A549 (cell line): ENCODE results near the gene TAF10. TPM values are rescaled to one million over a fixed set of nuclear protein-coding genes. Genes with fewer than 3 reads are reported as not detected.

Experiments
- ATAC-seq, 2 experiments: fragments of 200-7000 bp in 1 of 2; fragments of >200 bp in 1 of 2; cut with Nextera tagmentation in 1 of 2; cut with Tn5 transposase in 1 of 2; 3 replicates each; pipeline versions ENCODE4 v1.8.0 to v1.9.1; 2018 to 2020; ENCODE audit warnings: mild to moderate bottlenecking in 1 of 2, moderate library complexity in 1 of 2
- CTCF ChIA-PET: fragments of 300-600 bp; sonication (Branson Sonifier 250); formaldehyde crosslinking; extraction: SDS; loops from one replicate; lab custom pipeline; 2021; ENCODE audit warnings: antibody characterized with exemption, inconsistent platforms; lab: Yijun Ruan, JAX
- POLR2A ChIA-PET: fragments of 350-600 bp; formaldehyde crosslinking; extraction: SDS; loops from one replicate; lab custom pipeline; 2021; ENCODE audit warnings: antibody characterized with exemption, inconsistent platforms; lab: Yijun Ruan, JAX
- DNase-seq, 2 experiments: peaks; one replicate each; pipeline versions ENCODE4 v3.0.0 to v3.0.0-alpha.2; 2011 to 2016; ENCODE audit warnings: low read depth in 1 of 2, low spot score in 1 of 2
- FAIRE-seq: peaks from 2 replicates; lab custom pipeline; 2011; peaks lifted over from hg19 to GRCh38; lab: Jason Lieb, UNC
- H3K27ac ChIP-seq, 2 experiments: fragments of >200 bp; sonication (Bioruptor Twin); formaldehyde crosslinking; 3 replicates each; pipeline ENCODE4 v1.5.1; 2016 to 2017
- H3K4me1 ChIP-seq: fragments of >200 bp; sonication (Bioruptor Twin); formaldehyde crosslinking; 3 replicates; pipeline ENCODE4 v1.6.1; 2016
- H3K4me2 ChIP-seq: fragments of >200 bp; sonication (Bioruptor Twin); formaldehyde crosslinking; 3 replicates; pipeline ENCODE4 v1.6.1; 2016
- H3K4me3 ChIP-seq: fragments of >200 bp; sonication (Bioruptor Twin); formaldehyde crosslinking; 3 replicates; pipeline ENCODE4 v1.5.1; 2016
- H3K9me3 ChIP-seq: fragments of >200 bp; sonication (Bioruptor Twin); formaldehyde crosslinking; 3 replicates; pipeline ENCODE4 v1.6.1; 2016
- CBX2 ChIP-seq: fragments of 200-600 bp; sonication (generic); IDR thresholded peaks from 2 replicates; pipeline ENCODE4 v1.6.1; 2016; ENCODE audit warnings: low read depth, mild to moderate bottlenecking, borderline replicate concordance
- CBX8 ChIP-seq: fragments of 200-600 bp; sonication (generic); IDR thresholded peaks from 2 replicates; pipeline ENCODE4 v1.6.1; 2016
- CEBPB ChIP-seq, 2 experiments: fragments of >200 bp in 1 of 2; sonication (Bioruptor Twin) in 1 of 2; formaldehyde crosslinking in 1 of 2; IDR thresholded peaks; 2 replicates each; pipeline ENCODE4 v1.6.1; 2012 to 2016
- CHD4 ChIP-seq: fragments of 200-600 bp; sonication (generic); IDR thresholded peaks from 2 replicates; pipeline ENCODE4 v1.6.1; 2016; ENCODE audit warnings: antibody characterized with exemption, mild to moderate bottlenecking, borderline replicate concordance
- E2F6 ChIP-seq: IDR thresholded peaks from 2 replicates; pipeline ENCODE4 v1.6.1; 2012; ENCODE audit warnings: low read depth, borderline replicate concordance
- ELK1 ChIP-seq: fragments of 150-350 bp; IDR thresholded peaks from 2 replicates; pipeline ENCODE4 v1.6.1; 2014; ENCODE audit warnings: low read depth, mild to moderate bottlenecking, low read length
- FOSB ChIP-seq: fragments of 250-450 bp; sonication (Bioruptor Pico); IDR thresholded peaks from 2 replicates; pipeline ENCODE4 v1.5.0; 2020; ENCODE audit warnings: mild to moderate bottlenecking, moderate library complexity
- FOXS1 ChIP-seq: fragments of 250-450 bp; sonication (Bioruptor Pico); IDR thresholded peaks from 2 replicates; pipeline ENCODE4 v1.5.0; 2020; ENCODE audit warnings: mild to moderate bottlenecking, moderate library complexity
- GATA3 ChIP-seq: IDR thresholded peaks from 2 replicates; pipeline ENCODE4 v1.6.1; 2012; ENCODE audit warnings: borderline replicate concordance
- HEYL ChIP-seq: fragments of 250-450 bp; sonication (Bioruptor Pico); IDR thresholded peaks from 2 replicates; pipeline ENCODE4 v1.8.0; 2021; ENCODE audit warnings: mild to moderate bottlenecking, moderate library complexity
- HOXA7 ChIP-seq: fragments of 250-450 bp; sonication (Bioruptor Pico); IDR thresholded peaks from 2 replicates; pipeline ENCODE4 v1.5.0; 2020; ENCODE audit warnings: mild to moderate bottlenecking, moderate library complexity
- HOXB5 ChIP-seq: fragments of 250-450 bp; sonication (Bioruptor Pico); IDR thresholded peaks from 2 replicates; pipeline ENCODE4 v1.5.0; 2020; ENCODE audit warnings: mild to moderate bottlenecking, moderate library complexity
- KDM5A ChIP-seq: fragments of 200-600 bp; sonication (generic); IDR thresholded peaks from 2 replicates; pipeline ENCODE4 v1.6.1; 2016; ENCODE audit warnings: antibody characterized with exemption, mild to moderate bottlenecking
- MAZ ChIP-seq: fragments of 150-350 bp; IDR thresholded peaks from 2 replicates; pipeline ENCODE4 v1.6.1; 2014; ENCODE audit warnings: antibody characterized with exemption, low read depth, low read length, borderline replicate concordance
- NFE2L2 ChIP-seq: fragments of 150-350 bp; conservative IDR thresholded peaks from 2 replicates; pipeline ENCODE4 v1.6.1; 2014; ENCODE audit warnings: low read length
- NR3C1 ChIP-seq: fragments of >200 bp; sonication (Bioruptor Twin); formaldehyde crosslinking; IDR thresholded peaks from 3 replicates; pipeline ENCODE4 v1.6.1; 2017
- PHF8 ChIP-seq: fragments of 200-600 bp; sonication (generic); IDR thresholded peaks from 2 replicates; pipeline ENCODE4 v1.6.1; 2016; ENCODE audit warnings: low read depth, mild to moderate bottlenecking, antibody characterized with exemption, moderate library complexity, borderline replicate concordance
- POLR2AphosphoS2 ChIP-seq: conservative IDR thresholded peaks from 2 replicates; pipeline ENCODE4 v1.6.1; 2012; ENCODE audit warnings: low read length, improper control_type of control experiment, inconsistent platforms
- RCOR1 ChIP-seq: fragments of 150-350 bp; IDR thresholded peaks from 2 replicates; pipeline ENCODE4 v1.6.1; 2014; ENCODE audit warnings: antibody characterized with exemption, low read length, low read depth
- RFX5 ChIP-seq: fragments of 450-650 bp; IDR thresholded peaks from 2 replicates; pipeline ENCODE4 v1.7.1; 2014; ENCODE audit warnings: antibody characterized with exemption, mild to moderate bottlenecking, moderate library complexity
- SMC3 ChIP-seq: fragments of >200 bp; sonication (Bioruptor Twin); formaldehyde crosslinking; IDR thresholded peaks from 3 replicates; pipeline ENCODE4 v1.6.1; 2018; ENCODE audit warnings: inconsistent platforms
- SREBF2 ChIP-seq: fragments of 450-650 bp; IDR thresholded peaks from 2 replicates; pipeline ENCODE4 v1.6.1; 2014; ENCODE audit warnings: mild to moderate bottlenecking, moderate library complexity
- ZFP36 ChIP-seq: fragments of 450-650 bp; IDR thresholded peaks from 2 replicates; pipeline ENCODE4 v1.6.1; 2014; ENCODE audit warnings: borderline replicate concordance; ENCODE audit not compliant: partially characterized antibody
- WGBS: methylation state at CpG from one replicate; pipeline ENCODE4 v1.1.6; 2017; ENCODE audit errors: missing lambda C conversion rate; 5-methylcytosine and 5-hydroxymethylcytosine counted together
- polyA plus RNA-seq, 4 experiments: library from polyadenylated mRNA; depleted of rRNA in 3 of 4; stranded (reverse); fragments of >200 nt; fragmentation: RNase III in 1 of 4; extraction: RNeasy Plus Mini Kit Qiagen cat#74134 plus additional on column Dnase treatment in 1 of 4; gene quantifications; 2 replicates in 3 of 4; 3 replicates in 1 of 4; pipeline ENCODE4 v1.2.3, GENCODE V29; 2011 to 2017
- TF ChIP-seq, protein P1 (sequence below): fragments of >200 bp; sonication (Bioruptor Twin); formaldehyde crosslinking; IDR thresholded peaks from 3 replicates; pipeline ENCODE4 v1.5.1; 2016
- TF ChIP-seq, protein P2 (sequence below): IDR thresholded peaks from 2 replicates; pipeline ENCODE4 v1.6.1; 2012

TAF10 gene
- polyA plus RNA-seq, 2 of the 4 experiments (the other 2 are of a cell fraction) = 135 to 174 TPM

DNA sequence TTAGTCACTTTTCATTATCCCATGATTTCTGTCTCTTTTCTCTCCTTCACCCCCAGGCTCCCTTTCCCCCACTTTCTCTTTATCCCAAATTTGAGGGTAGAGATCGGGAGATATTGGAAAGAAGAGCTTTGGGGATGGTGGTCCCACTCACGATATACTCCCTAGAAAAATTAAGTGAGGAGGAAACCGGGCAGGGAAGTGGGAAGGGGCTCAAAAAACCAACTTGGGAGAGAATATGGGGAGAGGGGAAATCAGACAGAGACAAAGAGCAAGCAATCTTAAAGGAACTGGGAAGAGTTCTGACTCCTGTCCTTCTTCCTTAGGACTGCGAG lies 44.5 kb upstream of the TAF10 start:
- POLR2A ChIA-PET = no interaction called here
- no peak overlapping the region for H3K27ac ChIP-seq
- WGBS = 49% methylated on average over 4 of the region's 4 CpGs
- no peak overlapping the region for H3K4me3 ChIP-seq
- no peak for FAIRE-seq
- no peak overlapping the region for H3K4me2 ChIP-seq
- H3K9me3 ChIP-seq = no peaks in the 10 kb centered on the region
- no peaks in the 10 kb centered on the region for H3K4me1 ChIP-seq
- CTCF ChIA-PET = interaction anchor here (1.7 to 1.8 kb wide), 2 partner anchors 27 to 126 kb away, joined by 4 to 5 read pairs; partner anchors contain the start of gene MRPL17
- no peak for TF ChIP-seq SREBF2
- TF ChIP-seq HOXB5 (CRISPR knock-in tag) = no peak
- TF ChIP-seq FOSB = no peak
- TF ChIP-seq HOXA7 (CRISPR knock-in tag) = no peak
- no peak for TF ChIP-seq NFE2L2
- TF ChIP-seq NR3C1 = no peak
- TF ChIP-seq HEYL (CRISPR knock-in tag) = no peak
- TF ChIP-seq POLR2AphosphoS2 = no peak
- TF ChIP-seq CBX8 = no peak
- no peak for TF ChIP-seq ZFP36
- no peak for TF ChIP-seq RFX5
- TF ChIP-seq ELK1 = no peak
- TF ChIP-seq, protein P1, sequence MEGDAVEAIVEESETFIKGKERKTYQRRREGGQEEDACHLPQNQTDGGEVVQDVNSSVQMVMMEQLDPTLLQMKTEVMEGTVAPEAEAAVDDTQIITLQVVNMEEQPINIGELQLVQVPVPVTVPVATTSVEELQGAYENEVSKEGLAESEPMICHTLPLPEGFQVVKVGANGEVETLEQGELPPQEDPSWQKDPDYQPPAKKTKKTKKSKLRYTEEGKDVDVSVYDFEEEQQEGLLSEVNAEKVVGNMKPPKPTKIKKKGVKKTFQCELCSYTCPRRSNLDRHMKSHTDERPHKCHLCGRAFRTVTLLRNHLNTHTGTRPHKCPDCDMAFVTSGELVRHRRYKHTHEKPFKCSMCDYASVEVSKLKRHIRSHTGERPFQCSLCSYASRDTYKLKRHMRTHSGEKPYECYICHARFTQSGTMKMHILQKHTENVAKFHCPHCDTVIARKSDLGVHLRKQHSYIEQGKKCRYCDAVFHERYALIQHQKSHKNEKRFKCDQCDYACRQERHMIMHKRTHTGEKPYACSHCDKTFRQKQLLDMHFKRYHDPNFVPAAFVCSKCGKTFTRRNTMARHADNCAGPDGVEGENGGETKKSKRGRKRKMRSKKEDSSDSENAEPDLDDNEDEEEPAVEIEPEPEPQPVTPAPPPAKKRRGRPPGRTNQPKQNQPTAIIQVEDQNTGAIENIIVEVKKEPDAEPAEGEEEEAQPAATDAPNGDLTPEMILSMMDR = no peak
- no peak for TF ChIP-seq MAZ
- TF ChIP-seq CHD4 = no peak
- TF ChIP-seq FOXS1 = no peak
- ATAC-seq = no peak
- no peak for DNase-seq

DNA sequence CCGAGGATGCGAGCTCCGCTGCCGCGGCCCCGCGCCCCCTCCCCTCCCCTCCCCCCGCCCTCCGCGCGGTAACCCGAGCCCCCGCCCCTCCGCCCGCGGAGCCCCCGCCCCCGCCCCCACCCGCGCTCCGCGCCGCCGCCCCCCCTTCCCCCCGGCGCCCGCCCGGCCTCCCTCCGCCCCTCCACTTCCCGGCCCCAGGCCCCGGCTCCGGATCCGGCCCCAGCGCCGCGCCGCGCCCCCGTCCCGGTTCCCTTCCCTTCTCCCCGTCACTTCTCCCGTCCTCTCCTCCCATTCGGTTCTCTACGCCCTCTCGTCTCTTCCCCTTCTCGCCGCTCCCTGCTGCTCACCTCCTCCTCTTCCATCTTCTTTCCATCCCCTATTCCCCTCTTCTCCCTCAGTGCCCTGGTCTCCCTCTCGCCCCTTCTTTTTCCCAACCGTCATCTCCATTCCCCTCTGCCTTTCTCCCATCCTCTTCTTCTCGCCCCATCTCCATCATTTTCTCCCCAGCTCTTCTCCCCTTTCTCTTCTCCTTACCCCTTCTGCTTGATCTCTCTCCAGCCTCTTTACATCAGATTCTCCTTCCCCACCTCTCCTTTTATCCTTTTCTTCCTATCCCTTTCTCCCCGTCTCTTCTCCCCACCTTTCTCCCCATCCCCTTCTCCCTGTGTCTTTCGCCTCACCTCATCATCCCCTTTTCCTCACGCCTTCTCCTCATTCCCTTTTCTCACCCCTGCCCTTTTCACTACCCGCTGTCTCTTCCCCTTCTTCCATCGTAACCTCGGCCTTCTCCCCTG lies 44.0 kb upstream of the TAF10 start, which contains the start of gene DCHS1:
Gene DCHS1 (minus strand): TSS at position 20 of the 794 bp plus-strand sequence. CDS start 14,196 bp downstream, outside the sequence.
- ChIA-PET POLR2A (no interaction called here), CTCF (interaction anchor here (0.8 to 1.8 kb wide), 2 partner anchors 28 to 30 kb away, joined by 3 to 5 read pairs; partner anchors contain the start of gene MRPL17)
- WGBS = 50% methylated on average over 17 of the region's 56 CpGs
- FAIRE-seq (no peak), ATAC-seq (peak in 1 of 2 experiments; percentile 33; a peak in 3 of 6 replicates), DNase-seq (no peak)
- Histone ChIP-seq H3K9me3 (no peaks in the 10 kb centered on the region), H3K4me1 (no peaks in the 10 kb centered on the region), H3K4me2 (peak within 1 kb of the TSS; percentile 77), H3K27ac (peak within 1 kb of the TSS in 1 of 2 experiments; percentile 74; a peak in 2 of 6 replicates), H3K4me3 (peak within 1 kb of the TSS; percentile 36)
- TF ChIP-seq, protein P2, sequence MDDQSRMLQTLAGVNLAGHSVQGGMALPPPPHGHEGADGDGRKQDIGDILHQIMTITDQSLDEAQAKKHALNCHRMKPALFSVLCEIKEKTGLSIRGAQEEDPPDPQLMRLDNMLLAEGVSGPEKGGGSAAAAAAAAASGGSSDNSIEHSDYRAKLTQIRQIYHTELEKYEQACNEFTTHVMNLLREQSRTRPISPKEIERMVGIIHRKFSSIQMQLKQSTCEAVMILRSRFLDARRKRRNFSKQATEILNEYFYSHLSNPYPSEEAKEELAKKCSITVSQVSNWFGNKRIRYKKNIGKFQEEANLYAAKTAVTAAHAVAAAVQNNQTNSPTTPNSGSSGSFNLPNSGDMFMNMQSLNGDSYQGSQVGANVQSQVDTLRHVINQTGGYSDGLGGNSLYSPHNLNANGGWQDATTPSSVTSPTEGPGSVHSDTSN = no peak
- TF ChIP-seq KDM5A (no peak), PHF8 (no peak), RCOR1 (no peak), SMC3 (no peak), GATA3 (no peak), NFE2L2 (no peak), POLR2AphosphoS2 (no peak), CEBPB (IDR thresholded peaks at IDR 0.05) (no peak), CBX2 (no peak), E2F6 (no peak)
